Measurements from ENCODE around the gene LTBP4.

- no peak for TF ChIP-seq FEZF1 (tag by site-specific recombination; IDR thresholded peaks at IDR 0.05)
- TF ChIP-seq CTCF (tag by site-specific recombination; IDR thresholded peaks at IDR 0.05), result no peak
- TF ChIP-seq ZNF571 (tag by site-specific recombination; IDR thresholded peaks at IDR 0.05), result no peak
- no peak for TF ChIP-seq HOXC10 (CRISPR knock-in tag; IDR thresholded peaks at IDR 0.05)
- TF ChIP-seq ZNF677 (tag by site-specific recombination; IDR thresholded peaks at IDR 0.05), result no peak
- no peak for TF ChIP-seq ZBTB26 (tag by site-specific recombination; optimal IDR thresholded peaks at IDR 0.05)
- no peak for TF ChIP-seq MYNN (tag by site-specific recombination; IDR thresholded peaks at IDR 0.05; ENCODE audit: borderline replicate concordance)
- TF ChIP-seq ELK4 (IDR thresholded peaks at IDR 0.05; ENCODE audit: borderline replicate concordance, low read depth, low read length), result no peak
- TF ChIP-seq ZNF521 (tag by site-specific recombination; IDR thresholded peaks at IDR 0.05), result no peak
- TF ChIP-seq BCL11A (tag by site-specific recombination; IDR thresholded peaks at IDR 0.05; ENCODE audit: low read depth), result no peak
These were observed 3.8 kb upstream of the LTBP4 start for GRCh38 chr19:40597329-40597838.
